OCI-LY3 (cell line): ENCODE results near the gene TEAD1.

Experiments
- EZH2phosphoT487 ChIP-seq: fragments of 200-600 bp; shearing (Covaris generic); IDR thresholded peaks from 2 replicates; pipeline ENCODE4 v1.6.1; 2018; ENCODE audit warnings: antibody characterized with exemption, mixed run types, low read depth
- TF ChIP-seq, protein P1 (sequence below): fragments of 200-600, 300-600 bp; sonication (generic); IDR thresholded peaks from 2 replicates; pipeline ENCODE4 v1.5.1; 2014; ENCODE audit warnings: antibody characterized with exemption, low read length, low read depth

DNA sequence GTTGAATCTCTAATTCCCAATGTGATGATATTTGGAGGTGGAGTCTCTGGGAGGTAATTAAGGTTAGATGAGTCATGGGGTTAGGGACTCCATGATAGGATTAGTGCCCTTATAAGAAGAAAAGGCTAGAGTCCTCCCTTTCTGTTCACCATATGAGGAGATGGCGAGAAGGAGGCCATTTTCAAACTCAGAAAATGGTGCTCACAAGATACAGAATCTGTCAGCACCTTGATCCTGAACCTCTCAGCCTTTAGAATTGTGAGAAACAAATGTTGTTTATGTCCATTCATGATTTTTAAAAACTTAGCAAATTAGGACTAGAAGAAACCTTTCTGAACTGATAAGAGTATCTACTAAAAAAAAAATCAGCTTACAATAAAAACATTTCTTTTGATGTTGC is 277.2 kb downstream of the TEAD1 start:
- TF ChIP-seq, protein P1, sequence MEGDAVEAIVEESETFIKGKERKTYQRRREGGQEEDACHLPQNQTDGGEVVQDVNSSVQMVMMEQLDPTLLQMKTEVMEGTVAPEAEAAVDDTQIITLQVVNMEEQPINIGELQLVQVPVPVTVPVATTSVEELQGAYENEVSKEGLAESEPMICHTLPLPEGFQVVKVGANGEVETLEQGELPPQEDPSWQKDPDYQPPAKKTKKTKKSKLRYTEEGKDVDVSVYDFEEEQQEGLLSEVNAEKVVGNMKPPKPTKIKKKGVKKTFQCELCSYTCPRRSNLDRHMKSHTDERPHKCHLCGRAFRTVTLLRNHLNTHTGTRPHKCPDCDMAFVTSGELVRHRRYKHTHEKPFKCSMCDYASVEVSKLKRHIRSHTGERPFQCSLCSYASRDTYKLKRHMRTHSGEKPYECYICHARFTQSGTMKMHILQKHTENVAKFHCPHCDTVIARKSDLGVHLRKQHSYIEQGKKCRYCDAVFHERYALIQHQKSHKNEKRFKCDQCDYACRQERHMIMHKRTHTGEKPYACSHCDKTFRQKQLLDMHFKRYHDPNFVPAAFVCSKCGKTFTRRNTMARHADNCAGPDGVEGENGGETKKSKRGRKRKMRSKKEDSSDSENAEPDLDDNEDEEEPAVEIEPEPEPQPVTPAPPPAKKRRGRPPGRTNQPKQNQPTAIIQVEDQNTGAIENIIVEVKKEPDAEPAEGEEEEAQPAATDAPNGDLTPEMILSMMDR: no peak
- TF ChIP-seq EZH2phosphoT487: no peak
